HCT116 (cell line): ENCODE data around the gene REEP3.

Experiments used
- POLR2A ChIP-seq: IDR thresholded peaks from 2 replicates; pipeline ENCODE4 v1.7.0; 2011; ENCODE audit warnings: borderline replicate concordance; ENCODE audit not compliant: insufficient read depth, insufficient read length; ENCODE audit errors: extremely low read depth
- POLR2AphosphoS5 ChIP-seq: IDR thresholded peaks from 2 replicates; pipeline ENCODE4 v1.6.1; 2011; ENCODE audit warnings: mild to moderate bottlenecking, low read depth, low read length, moderate library complexity

GRCh38 chr10:63506554-63506953 is 14.6 kb upstream of the REEP3 start:
- TF ChIP-seq POLR2AphosphoS5 (no peak), POLR2A (no peak)
